ENCODE data around the gene PALLD.

The PALLD gene

DNA sequence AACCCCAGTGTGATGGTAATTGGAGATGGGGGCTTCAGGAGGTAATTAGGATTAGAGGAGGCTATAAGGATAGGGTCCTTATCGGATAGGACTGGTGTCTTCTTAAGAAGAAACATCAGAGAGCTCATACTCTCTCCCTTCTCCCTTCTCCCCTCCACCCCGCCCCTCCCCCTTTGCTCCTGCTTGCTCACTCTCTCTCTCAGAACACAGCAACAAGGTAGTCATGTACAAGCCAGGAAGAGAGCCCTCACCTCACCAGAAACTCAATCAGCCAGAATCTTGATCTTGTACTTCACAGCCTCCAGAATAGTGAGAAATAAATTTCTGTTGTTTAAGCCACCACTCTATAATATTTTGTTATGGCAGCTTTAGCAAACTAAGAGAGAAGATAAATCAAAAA lies 21.1 kb upstream of the PALLD start:
- DNase-seq (ENCODE audit: insufficient read length, low spot score) = no peak
- TF ChIP-seq POLR2AphosphoS5 (IDR thresholded peaks at IDR 0.05; ENCODE audit: low read depth, low read length) = no peak
- TF ChIP-seq SPI1 (IDR thresholded peaks at IDR 0.05; ENCODE audit: low read depth, low read length) = no peak
- TF ChIP-seq TAF1 (IDR thresholded peaks at IDR 0.05; ENCODE audit: low read depth, low read length) = no peak
- no peak for TF ChIP-seq POLR2A (IDR thresholded peaks at IDR 0.05; ENCODE audit: low read depth, low read length)
- no peak for TF ChIP-seq PAX5 (IDR thresholded peaks at IDR 0.05; ENCODE audit: insufficient read depth, low read length, severe bottlenecking)
- TF ChIP-seq POU2F2 (IDR thresholded peaks at IDR 0.05; ENCODE audit: low read depth, low read length) = no peak
- FAIRE-seq = no peak

GRCh38 chr4:168478868-168479267 lies 18.0 kb upstream of the PALLD start:
- DNase-seq (ENCODE audit: insufficient read length, low spot score) = no peak
- no peak for TF ChIP-seq PAX5 (IDR thresholded peaks at IDR 0.05; ENCODE audit: insufficient read depth, low read length, severe bottlenecking)
- TF ChIP-seq TAF1 (IDR thresholded peaks at IDR 0.05; ENCODE audit: low read depth, low read length) = no peak
- TF ChIP-seq POLR2A (IDR thresholded peaks at IDR 0.05; ENCODE audit: low read depth, low read length) = no peak
- TF ChIP-seq POLR2AphosphoS5 (IDR thresholded peaks at IDR 0.05; ENCODE audit: low read depth, low read length) = no peak
- no peak for TF ChIP-seq SPI1 (IDR thresholded peaks at IDR 0.05; ENCODE audit: low read depth, low read length)
- no peak for TF ChIP-seq POU2F2 (IDR thresholded peaks at IDR 0.05; ENCODE audit: low read depth, low read length)
- no peak for FAIRE-seq

GRCh38 chr4:168480931-168481611 lies 15.8 kb upstream of the PALLD start:
- FAIRE-seq (peak; percentile 84), DNase-seq (ENCODE audit: insufficient read length, low spot score) (peak; percentile 8)

GRCh38 chr4:168483811-168484210 lies 13.0 kb upstream of the PALLD start:
- TF ChIP-seq POLR2AphosphoS5 (IDR thresholded peaks at IDR 0.05; ENCODE audit: low read depth, low read length) = no peak
- TF ChIP-seq POU2F2 (IDR thresholded peaks at IDR 0.05; ENCODE audit: low read depth, low read length) = no peak
- TF ChIP-seq SPI1 (IDR thresholded peaks at IDR 0.05; ENCODE audit: low read depth, low read length) = no peak
- no peak for TF ChIP-seq TAF1 (IDR thresholded peaks at IDR 0.05; ENCODE audit: low read depth, low read length)
- no peak for TF ChIP-seq PAX5 (IDR thresholded peaks at IDR 0.05; ENCODE audit: insufficient read depth, low read length, severe bottlenecking)
- no peak for TF ChIP-seq POLR2A (IDR thresholded peaks at IDR 0.05; ENCODE audit: low read depth, low read length)
- DNase-seq (ENCODE audit: insufficient read length, low spot score) (no peak), FAIRE-seq (no peak)

More at GRCh38 chr4:168480931-168481611, 15.8 kb upstream of the PALLD start:
- TF ChIP-seq TAF1 (IDR thresholded peaks at IDR 0.05; ENCODE audit: low read depth, low read length) (no peak), POU2F2 (IDR thresholded peaks at IDR 0.05; ENCODE audit: low read depth, low read length) (no peak), PAX5 (IDR thresholded peaks at IDR 0.05; ENCODE audit: insufficient read depth, low read length, severe bottlenecking) (no peak), POLR2AphosphoS5 (IDR thresholded peaks at IDR 0.05; ENCODE audit: low read depth, low read length) (no peak), SPI1 (IDR thresholded peaks at IDR 0.05; ENCODE audit: low read depth, low read length) (no peak), POLR2A (IDR thresholded peaks at IDR 0.05; ENCODE audit: low read depth, low read length) (no peak)

- DNase-seq (ENCODE audit: insufficient read length, low spot score) (no peak), FAIRE-seq (no peak)
- TF ChIP-seq SPI1 (IDR thresholded peaks at IDR 0.05; ENCODE audit: low read depth, low read length) = no peak
- TF ChIP-seq POLR2A (IDR thresholded peaks at IDR 0.05; ENCODE audit: low read depth, low read length) = no peak
- no peak for TF ChIP-seq POU2F2 (IDR thresholded peaks at IDR 0.05; ENCODE audit: low read depth, low read length)
- no peak for TF ChIP-seq POLR2AphosphoS5 (IDR thresholded peaks at IDR 0.05; ENCODE audit: low read depth, low read length)
- TF ChIP-seq TAF1 (IDR thresholded peaks at IDR 0.05; ENCODE audit: low read depth, low read length) = no peak
- no peak for TF ChIP-seq PAX5 (IDR thresholded peaks at IDR 0.05; ENCODE audit: insufficient read depth, low read length, severe bottlenecking)
These were observed 12.2 kb upstream of the PALLD start for GRCh38 chr4:168484626-168485025.

DNA sequence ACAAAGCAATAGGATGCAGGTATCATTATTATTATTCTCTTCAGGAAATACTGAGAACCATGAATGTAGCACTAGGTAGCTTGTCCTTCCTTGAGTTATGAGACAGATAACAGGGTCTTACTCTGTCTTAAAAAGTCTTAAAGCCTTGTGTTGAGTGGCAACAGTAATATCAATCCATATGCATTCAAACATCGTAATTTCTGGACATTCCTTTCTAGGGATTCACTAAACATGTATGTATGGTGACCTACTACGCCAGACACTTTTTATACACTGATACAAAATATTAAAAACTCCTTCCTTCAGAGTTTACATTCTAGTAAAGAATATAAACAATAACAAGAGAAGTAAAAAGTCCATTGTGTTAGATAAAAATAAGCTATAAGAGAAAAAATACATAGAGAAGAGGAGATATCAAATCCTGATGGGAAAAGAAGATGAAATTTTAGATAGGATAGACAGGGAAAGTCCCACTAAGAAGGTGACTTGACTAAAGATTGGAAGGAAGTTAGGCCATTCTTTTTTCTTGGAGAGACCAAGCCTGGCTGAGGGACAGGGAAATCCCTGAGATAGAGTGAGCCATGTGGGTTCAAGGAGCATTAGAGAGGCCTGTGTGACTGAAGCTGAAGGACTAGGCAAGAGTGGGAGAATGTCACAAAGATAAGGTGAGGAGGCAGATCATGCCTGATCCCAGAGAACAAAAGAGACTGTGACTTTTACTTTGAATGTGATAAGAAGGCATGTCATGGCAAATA lies 11.5 kb upstream of the PALLD start:
- FAIRE-seq (no peak), DNase-seq (ENCODE audit: insufficient read length, low spot score) (no peak)
- TF ChIP-seq TAF1 (IDR thresholded peaks at IDR 0.05; ENCODE audit: low read depth, low read length) = no peak
- TF ChIP-seq POLR2AphosphoS5 (IDR thresholded peaks at IDR 0.05; ENCODE audit: low read depth, low read length) = no peak
- TF ChIP-seq POLR2A (IDR thresholded peaks at IDR 0.05; ENCODE audit: low read depth, low read length) = no peak
- TF ChIP-seq PAX5 (IDR thresholded peaks at IDR 0.05; ENCODE audit: insufficient read depth, low read length, severe bottlenecking) = no peak
- TF ChIP-seq POU2F2 (IDR thresholded peaks at IDR 0.05; ENCODE audit: low read depth, low read length) = no peak
- TF ChIP-seq SPI1 (IDR thresholded peaks at IDR 0.05; ENCODE audit: low read depth, low read length) = no peak

DNA sequence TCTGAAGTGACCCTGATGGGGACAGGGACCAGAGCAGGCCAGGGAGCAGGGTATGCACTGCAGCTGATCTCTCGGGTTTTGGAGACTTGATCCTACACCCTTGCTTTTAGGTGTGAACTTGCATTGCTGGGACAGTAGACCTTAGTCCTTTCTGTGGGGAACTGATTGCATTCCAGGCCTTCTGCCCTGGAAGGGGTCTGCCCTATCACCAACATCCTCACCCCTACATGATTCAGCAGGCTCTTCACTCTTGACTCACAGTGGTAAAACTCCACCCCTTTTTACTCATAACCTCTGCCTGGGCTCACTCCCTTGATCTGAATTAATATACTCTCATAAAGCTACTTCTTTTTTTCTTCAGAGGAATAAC lies 10.0 kb upstream of the PALLD start:
- TF ChIP-seq PAX5 (IDR thresholded peaks at IDR 0.05; ENCODE audit: insufficient read depth, low read length, severe bottlenecking) (no peak), POLR2AphosphoS5 (IDR thresholded peaks at IDR 0.05; ENCODE audit: low read depth, low read length) (no peak), SPI1 (IDR thresholded peaks at IDR 0.05; ENCODE audit: low read depth, low read length) (no peak), POU2F2 (IDR thresholded peaks at IDR 0.05; ENCODE audit: low read depth, low read length) (no peak), TAF1 (IDR thresholded peaks at IDR 0.05; ENCODE audit: low read depth, low read length) (no peak), POLR2A (IDR thresholded peaks at IDR 0.05; ENCODE audit: low read depth, low read length) (no peak)
- no peak for FAIRE-seq
- DNase-seq (ENCODE audit: insufficient read length, low spot score) = no peak

DNA sequence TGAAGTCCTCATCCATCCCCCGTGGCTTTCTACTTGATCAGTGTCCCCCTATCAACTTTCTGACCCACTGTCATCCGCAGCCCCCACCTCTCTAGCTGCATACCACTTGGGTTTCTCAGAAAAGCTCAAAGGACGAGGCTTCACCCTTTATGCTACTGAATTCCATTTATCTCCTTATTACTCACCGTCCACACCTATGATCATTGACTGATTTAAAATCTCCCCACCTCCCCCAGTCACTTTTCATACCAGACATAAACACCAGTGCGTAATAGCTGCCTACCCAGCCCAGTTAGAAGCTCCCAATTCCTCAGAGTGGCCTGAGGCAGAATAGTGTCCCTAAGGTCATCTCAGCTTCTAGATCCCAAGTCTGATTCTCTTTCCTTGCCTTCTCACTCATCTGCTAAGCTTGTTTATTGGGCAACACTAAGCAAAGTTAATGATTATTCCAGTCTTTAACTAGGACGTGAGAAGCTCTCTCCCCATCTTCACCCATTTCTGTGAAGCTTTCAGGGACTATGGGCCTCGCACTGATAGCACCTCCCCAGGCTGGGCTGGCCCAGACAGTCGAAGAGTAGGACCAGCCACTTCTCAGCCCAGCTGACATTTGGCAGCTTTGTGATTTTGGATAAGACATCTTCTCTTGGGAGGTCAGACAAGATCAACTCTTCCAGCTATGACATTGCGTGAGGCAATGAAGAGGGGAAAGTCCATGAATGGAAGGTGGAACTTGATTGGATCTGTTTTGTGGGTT lies 9.4 kb upstream of the PALLD start:
- FAIRE-seq = no peak
- no peak for TF ChIP-seq POU2F2 (IDR thresholded peaks at IDR 0.05; ENCODE audit: low read depth, low read length)
- no peak for TF ChIP-seq POLR2A (IDR thresholded peaks at IDR 0.05; ENCODE audit: low read depth, low read length)
- no peak for DNase-seq (ENCODE audit: insufficient read length, low spot score)

DNA sequence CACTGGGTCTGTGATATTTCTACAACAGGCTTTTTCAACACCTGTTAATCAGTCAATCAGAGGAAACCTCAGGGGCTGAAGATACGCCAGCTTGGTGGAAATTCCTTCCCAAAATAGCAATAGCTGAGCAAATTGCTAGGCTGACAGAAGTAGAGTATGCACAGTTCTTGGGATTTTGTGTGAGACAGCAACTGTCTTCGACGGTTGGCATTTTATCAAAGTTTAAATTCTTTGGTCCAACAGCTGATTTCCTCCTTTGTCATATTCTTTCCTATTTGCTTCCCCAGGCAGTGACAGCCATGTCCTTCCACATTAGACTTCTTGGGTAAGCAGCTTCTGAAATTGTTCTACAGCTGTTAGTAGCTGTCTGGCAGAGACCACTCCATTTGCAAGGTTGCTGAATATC lies 8.0 kb upstream of the PALLD start:
- FAIRE-seq = no peak
- no peak for TF ChIP-seq TAF1 (IDR thresholded peaks at IDR 0.05; ENCODE audit: low read depth, low read length)
- no peak for TF ChIP-seq POU2F2 (IDR thresholded peaks at IDR 0.05; ENCODE audit: low read depth, low read length)
- TF ChIP-seq POLR2A (IDR thresholded peaks at IDR 0.05; ENCODE audit: low read depth, low read length) = no peak
- no peak for DNase-seq (ENCODE audit: insufficient read length, low spot score)

Measured in GM12891 (cell line).